GM10266 (cell line): ENCODE results near the gene SLC24A3.

Source experiments
- DNase-seq: peaks from one replicate; pipeline ENCODE4 v3.0.0; 2012; ENCODE audit errors: extremely low spot score
- CTCF ChIP-seq: IDR thresholded peaks from 2 replicates; pipeline ENCODE4 v1.5.1; 2012; ENCODE audit warnings: mild to moderate bottlenecking, low read depth; ENCODE audit not compliant: control insufficient read depth, insufficient read depth; ENCODE audit errors: missing control alignments

Gene SLC24A3

GRCh38 chr20:19706463-19706862 is 494.0 kb downstream of the SLC24A3 start:
- no peak for DNase-seq
- no peak for TF ChIP-seq CTCF

DNA sequence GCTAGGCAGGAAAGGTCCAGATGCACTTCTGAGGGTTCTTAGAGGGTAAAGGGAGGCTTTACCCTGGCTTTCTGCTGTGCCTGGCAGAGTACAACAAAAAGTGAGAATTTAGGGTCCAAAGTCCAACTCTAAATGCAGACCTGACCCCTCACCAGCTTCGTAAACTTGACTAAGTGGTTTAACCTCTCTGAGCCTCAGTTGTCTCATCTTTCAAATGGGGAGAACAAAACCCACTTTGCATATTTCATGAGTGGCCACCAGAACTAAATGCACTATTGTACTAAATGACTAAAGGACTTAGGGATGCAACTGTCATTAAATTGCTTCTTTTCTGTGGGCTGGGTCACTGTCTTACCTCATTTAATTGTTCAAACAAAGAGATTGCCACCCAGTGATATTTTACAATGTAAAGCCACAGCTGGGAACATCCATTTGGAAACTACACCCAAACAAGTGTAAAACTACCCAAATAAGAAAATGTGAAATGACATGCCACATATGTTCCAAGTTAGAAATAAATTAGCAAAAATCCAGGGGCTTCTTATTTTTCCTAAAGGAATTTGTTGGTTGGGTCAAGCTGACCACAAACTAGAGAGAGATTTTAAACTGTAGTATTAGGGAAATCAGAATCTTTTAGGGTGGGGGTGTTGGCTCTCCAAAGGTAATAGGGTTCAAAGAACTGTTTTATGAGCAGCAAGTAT is 497.3 kb downstream of the SLC24A3 start:
- no peak for DNase-seq
- no peak for TF ChIP-seq CTCF

GRCh38 chr20:19710336-19711120 is 498.1 kb downstream of the SLC24A3 start:
- DNase-seq, result no peak
- TF ChIP-seq CTCF, result no peak

DNA sequence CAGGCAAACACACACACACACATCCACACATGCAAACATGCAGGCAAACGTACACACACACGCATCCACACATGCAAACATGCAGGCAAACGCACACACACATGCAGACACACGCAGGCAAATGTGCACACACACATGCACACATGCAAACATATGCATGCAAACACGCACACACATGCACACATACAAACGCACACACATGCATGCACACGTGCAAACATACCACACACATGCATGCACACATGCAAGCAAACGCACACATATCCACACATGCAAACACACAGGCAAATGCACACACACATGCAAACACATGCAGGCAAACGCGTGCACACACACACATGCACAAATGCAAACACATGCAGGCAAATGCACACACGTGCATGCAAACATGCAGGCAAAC is 498.7 kb downstream of the SLC24A3 start:
- no peak for TF ChIP-seq CTCF
- DNase-seq, result no peak

- DNase-seq, result no peak
Measured at GRCh38 chr20:19712721-19713260, 500.3 kb downstream of the SLC24A3 start.

GRCh38 chr20:19713822-19714578 is 501.6 kb downstream of the SLC24A3 start:
- TF ChIP-seq CTCF, result no peak
- no peak for DNase-seq

More at GRCh38 chr20:19712721-19713260, 500.3 kb downstream of the SLC24A3 start:
- TF ChIP-seq CTCF, result no peak
